Measurements from ENCODE around the gene GOLM1. TPM values are rescaled to one million over a fixed set of nuclear protein-coding genes. Genes with fewer than 3 reads are reported as not detected.

GOLM1 gene
- total and polyA plus RNA-seq, 2 of the 13 experiments (the other 11 are each of a cell fraction or from before 2014, with no cell fraction given), result 0.20 to 0.30 TPM

DNA sequence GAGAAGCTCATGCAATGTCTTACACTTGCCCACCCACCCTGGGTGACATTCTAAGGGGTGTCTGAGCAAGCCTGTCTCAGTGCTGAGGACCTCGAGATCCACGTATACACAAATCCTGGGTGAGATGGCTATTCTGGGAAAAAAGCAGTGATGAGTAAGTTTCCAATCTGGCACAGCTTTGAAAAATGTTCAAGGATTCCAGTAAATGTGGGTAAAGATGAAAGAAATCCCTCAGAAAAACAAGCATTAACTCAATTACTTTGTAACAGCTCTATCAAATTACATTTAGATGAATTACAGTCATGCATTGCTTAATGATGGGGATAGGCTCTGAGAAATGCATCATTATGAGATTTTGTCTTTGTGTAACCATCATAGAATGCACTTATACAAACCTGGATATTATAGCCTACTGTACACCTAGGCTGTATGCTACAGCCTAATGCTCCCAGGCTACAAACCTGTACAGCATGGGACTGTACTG, 26.9 kb downstream of the GOLM1 start:
- CTCF ChIA-PET (ENCODE audit: low intra/inter-chr PET ratio, low total read pairs), result no interaction called here

More for the DNA sequence above, 26.9 kb downstream of the GOLM1 start:
- no peaks in the 10 kb centered on the region for H3K79me2 ChIP-seq (ENCODE audit: insufficient read depth, low read length)
- intact Hi-C loops (cut with micrococcal nuclease; ENCODE audit: unreplicated experiment) (no loop called here), in situ Hi-C loops (cut with HindIII; ENCODE audit: extremely low pct_ligation_motif_present, low pct_unique_long_range_greater_than_20kb) (no loop called here)
- no peak for TF ChIP-seq TBP (CRISPR knock-in tag; IDR thresholded peaks at IDR 0.05)
- TF ChIP-seq, protein P1, sequence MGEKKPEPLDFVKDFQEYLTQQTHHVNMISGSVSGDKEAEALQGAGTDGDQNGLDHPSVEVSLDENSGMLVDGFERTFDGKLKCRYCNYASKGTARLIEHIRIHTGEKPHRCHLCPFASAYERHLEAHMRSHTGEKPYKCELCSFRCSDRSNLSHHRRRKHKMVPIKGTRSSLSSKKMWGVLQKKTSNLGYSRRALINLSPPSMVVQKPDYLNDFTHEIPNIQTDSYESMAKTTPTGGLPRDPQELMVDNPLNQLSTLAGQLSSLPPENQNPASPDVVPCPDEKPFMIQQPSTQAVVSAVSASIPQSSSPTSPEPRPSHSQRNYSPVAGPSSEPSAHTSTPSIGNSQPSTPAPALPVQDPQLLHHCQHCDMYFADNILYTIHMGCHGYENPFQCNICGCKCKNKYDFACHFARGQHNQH (CRISPR knock-in tag; IDR thresholded peaks at IDR 0.05), result no peak
- TF ChIP-seq, protein P2, sequence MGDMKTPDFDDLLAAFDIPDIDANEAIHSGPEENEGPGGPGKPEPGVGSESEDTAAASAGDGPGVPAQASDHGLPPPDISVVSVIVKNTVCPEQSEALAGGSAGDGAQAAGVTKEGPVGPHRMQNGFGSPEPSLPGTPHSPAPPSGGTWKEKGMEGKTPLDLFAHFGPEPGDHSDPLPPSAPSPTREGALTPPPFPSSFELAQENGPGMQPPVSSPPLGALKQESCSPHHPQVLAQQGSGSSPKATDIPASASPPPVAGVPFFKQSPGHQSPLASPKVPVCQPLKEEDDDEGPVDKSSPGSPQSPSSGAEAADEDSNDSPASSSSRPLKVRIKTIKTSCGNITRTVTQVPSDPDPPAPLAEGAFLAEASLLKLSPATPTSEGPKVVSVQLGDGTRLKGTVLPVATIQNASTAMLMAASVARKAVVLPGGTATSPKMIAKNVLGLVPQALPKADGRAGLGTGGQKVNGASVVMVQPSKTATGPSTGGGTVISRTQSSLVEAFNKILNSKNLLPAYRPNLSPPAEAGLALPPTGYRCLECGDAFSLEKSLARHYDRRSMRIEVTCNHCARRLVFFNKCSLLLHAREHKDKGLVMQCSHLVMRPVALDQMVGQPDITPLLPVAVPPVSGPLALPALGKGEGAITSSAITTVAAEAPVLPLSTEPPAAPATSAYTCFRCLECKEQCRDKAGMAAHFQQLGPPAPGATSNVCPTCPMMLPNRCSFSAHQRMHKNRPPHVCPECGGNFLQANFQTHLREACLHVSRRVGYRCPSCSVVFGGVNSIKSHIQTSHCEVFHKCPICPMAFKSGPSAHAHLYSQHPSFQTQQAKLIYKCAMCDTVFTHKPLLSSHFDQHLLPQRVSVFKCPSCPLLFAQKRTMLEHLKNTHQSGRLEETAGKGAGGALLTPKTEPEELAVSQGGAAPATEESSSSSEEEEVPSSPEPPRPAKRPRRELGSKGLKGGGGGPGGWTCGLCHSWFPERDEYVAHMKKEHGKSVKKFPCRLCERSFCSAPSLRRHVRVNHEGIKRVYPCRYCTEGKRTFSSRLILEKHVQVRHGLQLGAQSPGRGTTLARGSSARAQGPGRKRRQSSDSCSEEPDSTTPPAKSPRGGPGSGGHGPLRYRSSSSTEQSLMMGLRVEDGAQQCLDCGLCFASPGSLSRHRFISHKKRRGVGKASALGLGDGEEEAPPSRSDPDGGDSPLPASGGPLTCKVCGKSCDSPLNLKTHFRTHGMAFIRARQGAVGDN (CRISPR knock-in tag; IDR thresholded peaks at IDR 0.05), result no peak
- TF ChIP-seq ZNF33A (CRISPR knock-in tag; IDR thresholded peaks at IDR 0.05; ENCODE audit: borderline replicate concordance), result no peak
- ATAC-seq, result no peak
- DNase-seq (ENCODE audit: low spot score), result no peak
- H3K4me1 ChIP-seq (ENCODE audit: insufficient read depth, low read length), result no peaks in the 10 kb centered on the region
- POLR2A ChIA-PET, result no interaction called here
- peaks cover 6% of the 10 kb centered on the region for H4K20me1 ChIP-seq (ENCODE audit: insufficient read depth, low read length)
- no peak overlapping the region for H3K4me2 ChIP-seq (ENCODE audit: low read depth, low read length)
- 28% methylated on average over 2 of the region's 2 CpGs for WGBS (ENCODE audit: low lambda C conversion rate)
- peaks cover 2 to 56% of the 10 kb centered on the region in 2 experiments; a peak in 4 of 5 replicates for H3K27me3 ChIP-seq (ENCODE audit: control insufficient read depth in 1 of 2, insufficient read depth in 2 of 2, low read length in 2 of 2)
- no peaks in the 10 kb centered on the region for H3K9me3 ChIP-seq (ENCODE audit: low read length)
- H3K27ac ChIP-seq (ENCODE audit: extremely low read length, insufficient read depth, low read length), result no peak overlapping the region
- no peak overlapping the region for H3K4me3 ChIP-seq (replicated peaks in 1 of 3; ENCODE audit: insufficient read depth in 1 of 3, low read depth in 2 of 3, low read length in 3 of 3)
- no peaks in the 10 kb centered on the region for H3K36me3 ChIP-seq (replicated peaks in 1 of 2; ENCODE audit: control insufficient read depth in 1 of 2, insufficient read depth in 2 of 2, low read length in 2 of 2)
- H3K9ac ChIP-seq (ENCODE audit: insufficient read depth, low read depth, low read length), result no peak overlapping the region
- FAIRE-seq, result no peak
- no TSS peak for BruUV-seq (replicated peaks)
- H2AFZ ChIP-seq (ENCODE audit: low read length), result no peak overlapping the region
